CD4-positive, alpha-beta T cell treated with Interleukin-15 for 1 hour (primary cell): ENCODE measurements around the gene AXL.

Source experiments
- DNase-seq: peaks from one replicate; pipeline ENCODE4 v3.0.0-alpha.2; 2020

AXL gene

DNA sequence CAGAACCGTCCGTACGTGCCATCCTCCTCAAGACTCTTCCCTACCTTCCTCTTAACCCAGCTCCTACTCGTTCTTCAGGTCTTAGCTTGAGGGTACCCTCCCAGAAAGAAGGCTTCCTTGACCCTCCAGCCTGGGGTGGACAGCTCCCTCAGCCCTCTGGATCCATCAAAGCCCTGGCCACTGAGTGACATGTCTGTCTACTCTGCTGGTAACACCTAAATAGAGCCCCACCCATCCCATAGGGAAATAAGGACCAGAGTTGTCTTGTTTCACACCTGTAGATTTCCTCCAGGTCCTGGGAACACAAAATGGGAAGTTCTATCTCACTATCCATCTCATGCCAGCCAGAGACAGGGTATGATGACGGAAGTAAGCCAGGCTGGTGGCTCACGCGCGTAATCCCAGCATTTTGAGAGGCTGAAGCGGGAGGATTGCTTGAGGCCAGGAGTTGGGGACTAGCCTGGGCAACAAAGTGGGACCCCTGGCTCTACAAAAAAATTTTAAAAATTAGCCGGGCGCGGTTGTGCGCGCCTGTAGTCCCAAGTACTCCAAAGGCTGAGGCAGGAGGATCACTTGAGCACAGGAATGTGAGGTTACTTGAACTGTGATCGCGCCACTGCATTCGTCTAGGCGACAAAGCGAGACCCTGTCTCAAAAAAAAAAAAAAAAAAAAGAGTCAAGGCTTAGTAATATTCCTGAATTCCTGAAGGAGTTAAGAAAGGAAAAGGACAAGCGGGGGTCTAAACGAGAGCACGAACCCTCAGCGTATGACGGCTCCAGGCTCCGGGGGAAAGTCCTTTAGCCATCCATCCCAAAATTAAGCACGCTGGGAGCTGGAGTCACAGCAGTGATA lies 90.4 kb downstream of the AXL start:
- no peak for DNase-seq

DNA sequence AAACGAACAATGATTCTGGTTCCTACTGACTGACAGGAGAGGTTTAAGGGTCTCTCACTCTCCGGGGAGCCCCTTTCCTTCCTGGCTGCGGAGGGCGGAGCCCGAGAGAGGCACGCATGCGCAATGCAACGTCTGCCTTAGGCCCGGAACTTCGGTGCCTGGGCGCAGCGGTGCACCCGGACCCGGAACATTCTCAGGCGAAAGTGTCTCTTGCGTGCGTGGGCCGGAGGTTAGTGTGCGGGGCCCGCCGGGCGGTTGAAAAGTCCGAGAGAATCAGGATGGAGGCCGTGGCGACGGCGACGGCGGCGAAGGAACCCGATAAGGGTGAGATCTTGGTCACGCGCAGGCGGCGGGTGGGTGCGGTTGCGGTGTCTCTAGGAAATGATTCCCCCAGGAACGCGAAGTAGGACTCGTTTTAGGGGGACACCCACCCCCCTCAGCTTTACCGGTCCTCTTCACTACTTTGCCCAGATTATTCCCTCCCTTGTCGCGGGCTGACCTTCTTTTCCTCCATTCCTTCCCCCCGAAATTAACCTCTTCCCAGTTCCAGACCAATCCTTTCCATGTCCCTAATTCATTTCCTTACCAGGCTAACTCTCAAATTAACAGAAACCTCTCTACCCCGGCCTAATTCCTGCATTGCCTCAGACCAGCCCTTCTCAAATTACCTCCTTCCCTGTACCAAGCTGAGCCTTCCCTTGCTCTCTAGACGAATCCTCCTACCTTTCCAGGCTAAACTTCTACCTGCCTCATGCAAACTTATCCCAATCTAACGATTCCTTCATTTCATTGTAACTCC lies 91.2 kb downstream of the AXL start, which contains the start of gene CCDC97:
Gene CCDC97 (plus strand): TSS at position 140 of the 799 bp plus-strand sequence. CDS start 139 bp downstream, at position 279.
- peak; percentile 89 for DNase-seq

DNA sequence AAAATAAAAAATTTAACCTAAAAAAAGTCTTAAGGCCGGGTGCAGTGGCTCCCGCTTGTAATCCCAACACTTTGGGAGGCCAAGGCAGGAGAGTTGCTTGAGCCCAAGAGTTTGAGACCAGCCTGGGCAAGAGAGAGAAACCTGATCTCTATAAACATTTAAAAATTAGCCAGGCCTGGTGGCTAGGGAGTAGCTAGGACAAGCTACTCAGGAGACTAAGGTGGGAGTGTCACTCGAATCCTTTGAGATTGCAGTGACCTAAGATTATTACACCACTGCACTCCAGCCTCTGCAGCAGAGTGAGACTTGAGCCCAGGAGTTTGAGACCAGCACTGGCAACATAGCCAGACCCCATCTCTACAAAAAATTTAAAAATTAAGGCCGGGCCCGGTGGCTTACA lies 92.0 kb downstream of the AXL start:
- no peak for DNase-seq
